GM12878 (cell line): Measurements from ENCODE around the gene CHRM3. TPM values are rescaled to one million over a fixed set of nuclear protein-coding genes. Genes with fewer than 3 reads are reported as not detected.

Experiments used
- ATAC-seq: fragments of 200-7000 bp; cut with Tn5 transposase; 3 replicates; pipeline ENCODE4 v1.9.1; 2020; ENCODE audit warnings: mild to moderate bottlenecking, moderate library complexity
- BruUV-seq: library from RNA; stranded (reverse); fragments of 400-500 nt; replicated peaks from 2 replicates; lab custom pipeline; 2021; lab: Mats Ljungman, UMichigan
- CTCF ChIA-PET: fragments of 300-600 bp; sonication (Branson Sonifier 250); formaldehyde crosslinking; extraction: SDS; loops from one replicate; lab custom pipeline; 2021; ENCODE audit warnings: inconsistent platforms; lab: Yijun Ruan, JAX
- POLR2A ChIA-PET: fragments of 350-600 bp; formaldehyde crosslinking; extraction: SDS; loops from one replicate; lab custom pipeline; 2021; ENCODE audit warnings: inconsistent platforms; lab: Charles Lee
- RAD21 ChIA-PET: fragments of 300-600 bp; sonication (Branson Sonifier 250); formaldehyde crosslinking; loops from one replicate; lab custom pipeline; 2023; ENCODE audit warnings: antibody characterized with exemption; ENCODE audit not compliant: unreplicated experiment; lab: Charles Lee
- SMC1A ChIA-PET: fragments of 300-600 bp; sonication (Branson Sonifier 250); formaldehyde crosslinking; loops from one replicate; lab custom pipeline; 2023; ENCODE audit not compliant: unreplicated experiment, uncharacterized antibody; lab: Charles Lee
- DNase-seq: peaks from one replicate; pipeline ENCODE4 v3.0.0-alpha.2; 2011; ENCODE audit warnings: low read depth, low spot score
- FAIRE-seq: peaks from 3 replicates; lab custom pipeline; 2011; peaks lifted over from hg19 to GRCh38; lab: Jason Lieb, UNC
- H2AFZ ChIP-seq: 2 replicates; pipeline ENCODE4 v1.6.0; 2011; ENCODE audit warnings: low read depth, low read length, control low read depth; ENCODE audit not compliant: control insufficient read depth
- H3K27ac ChIP-seq: 2 replicates; pipeline ENCODE4 v1.5.1; 2011; ENCODE audit warnings: control low read depth; ENCODE audit not compliant: control insufficient read depth, insufficient read depth
- H3K27me3 ChIP-seq, 2 experiments: replicated peaks in 1 of 2; 2 replicates each; pipeline versions ENCODE4 v1.6.0 to v1.6.1; 2011; ENCODE audit warnings: low read length in 1 of 2; ENCODE audit not compliant: control insufficient read depth in 2 of 2, insufficient read depth in 2 of 2
- H3K36me3 ChIP-seq, 2 experiments: 2 replicates each; pipeline ENCODE4 v1.5.1; 2011; ENCODE audit warnings: low read length in 1 of 2; ENCODE audit not compliant: control insufficient read depth in 2 of 2, insufficient read depth in 2 of 2
- H3K4me1 ChIP-seq: 2 replicates; pipeline ENCODE4 v1.6.1; 2011; ENCODE audit warnings: mild to moderate bottlenecking, low read length, moderate library complexity, mixed read lengths; ENCODE audit not compliant: control insufficient read depth, insufficient read depth
- H3K4me2 ChIP-seq: 2 replicates; pipeline ENCODE4 v1.6.0; 2011; ENCODE audit warnings: control low read depth; ENCODE audit not compliant: control insufficient read depth, insufficient read depth
- H3K4me3 ChIP-seq: fragments of 200-600 bp; sonication (generic); 2 replicates; pipeline ENCODE4 v1.5.1; 2016
- H3K79me2 ChIP-seq: 2 replicates; pipeline ENCODE4 v1.6.0; 2011; ENCODE audit warnings: low read length; ENCODE audit not compliant: control insufficient read depth, insufficient read depth
- H3K9ac ChIP-seq: 2 replicates; pipeline ENCODE4 v1.8.0; 2011; ENCODE audit warnings: low read length, control low read depth, mixed read lengths; ENCODE audit not compliant: control insufficient read depth, insufficient read depth
- H3K9me3 ChIP-seq: replicated peaks from 3 replicates; pipeline ENCODE4 v1.5.1; 2011; ENCODE audit warnings: mild to moderate bottlenecking, low read length; ENCODE audit not compliant: control insufficient read depth, insufficient read depth
- H4K20me1 ChIP-seq: 2 replicates; pipeline ENCODE4 v1.6.0; 2011; ENCODE audit not compliant: control insufficient read depth, insufficient read depth
- BMI1 ChIP-seq: fragments of 450-650 bp; IDR thresholded peaks from 2 replicates; pipeline ENCODE4 v1.6.1; 2016; ENCODE audit warnings: mild to moderate bottlenecking, moderate library complexity, borderline replicate concordance
- CBX3 ChIP-seq: fragments of 200-600 bp; sonication (generic); IDR thresholded peaks from 2 replicates; pipeline ENCODE4 v1.6.1; 2016; ENCODE audit warnings: low read depth, borderline replicate concordance
- EED ChIP-seq: sonication (generic); IDR thresholded peaks from 2 replicates; pipeline ENCODE4 v1.6.1; 2016; ENCODE audit warnings: antibody characterized with exemption, low read depth
- FOS ChIP-seq: IDR thresholded peaks from 3 replicates; pipeline ENCODE4 v1.6.1; 2011; ENCODE audit warnings: borderline replicate concordance; ENCODE audit not compliant: insufficient read length; ENCODE audit errors: extremely low read depth
- KLF5 ChIP-seq: fragments of 450-650 bp; IDR thresholded peaks from 2 replicates; pipeline ENCODE4 v1.6.1; 2014; ENCODE audit warnings: mild to moderate bottlenecking; ENCODE audit not compliant: partially characterized antibody
- MXI1 ChIP-seq: fragments of 150-350 bp; IDR thresholded peaks from 2 replicates; pipeline ENCODE4 v1.6.1; 2011; ENCODE audit warnings: low read depth, mild to moderate bottlenecking, inconsistent platforms, low read length, improper control_type of control experiment
- NFXL1 ChIP-seq: fragments of 450-650 bp; IDR thresholded peaks from 2 replicates; pipeline ENCODE4 v1.6.1; 2017; ENCODE audit warnings: antibody characterized with exemption, mild to moderate bottlenecking, borderline replicate concordance
- RAD51 ChIP-seq: fragments of 450-650 bp; IDR thresholded peaks from 2 replicates; pipeline ENCODE4 v1.6.1; 2016; ENCODE audit warnings: moderate library complexity, mild to moderate bottlenecking, inconsistent platforms
- SIN3A ChIP-seq: IDR thresholded peaks from 2 replicates; pipeline ENCODE4 v1.6.1; 2012; ENCODE audit warnings: low read depth, low read length, improper control_type of control experiment
- SKIL ChIP-seq: fragments of 450-650 bp; IDR thresholded peaks from 2 replicates; pipeline ENCODE4 v1.6.1; 2017; ENCODE audit warnings: mild to moderate bottlenecking, low read depth, inconsistent platforms; ENCODE audit not compliant: poor library complexity, severe bottlenecking
- SMAD1 ChIP-seq: fragments of 450-650 bp; IDR thresholded peaks from 2 replicates; pipeline ENCODE4 v1.6.1; 2018; ENCODE audit warnings: mild to moderate bottlenecking, low read depth; ENCODE audit not compliant: partially characterized antibody
- SMAD5 ChIP-seq: IDR thresholded peaks from 2 replicates; pipeline ENCODE4 v1.6.1; 2016; ENCODE audit warnings: antibody characterized with exemption, low read depth
- YBX1 ChIP-seq: fragments of 450-650 bp; IDR thresholded peaks from 2 replicates; pipeline ENCODE4 v1.6.1; 2016; ENCODE audit warnings: antibody characterized with exemption
- YY1 ChIP-seq: IDR thresholded peaks from 2 replicates; pipeline ENCODE4 v1.6.1; 2011; ENCODE audit warnings: low read depth, mild to moderate bottlenecking, low read length
- WGBS: methylation state at CpG from one replicate; pipeline ENCODE4 v1.1.6; 2016; ENCODE audit warnings: low lambda C conversion rate; ENCODE audit not compliant: insufficient replicate concordance, insufficient coverage; ENCODE audit errors: missing lambda C conversion rate; 5-methylcytosine and 5-hydroxymethylcytosine counted together
- in situ Hi-C: fragments of 300-500 bp; cut with MboI; formaldehyde crosslinking; loops from 9 replicates; pipeline ENCODE4 v1.14.3; 2018; ENCODE audit warnings: mixed read lengths
- intact Hi-C: fragments of 100-400 bp; cut with micrococcal nuclease; formaldehyde crosslinking; loops from one replicate; pipeline ENCODE4 v1.14.2; 2022; ENCODE audit not compliant: unreplicated experiment
- polyA plus RNA-seq, 11 experiments: library from polyadenylated mRNA; depleted of rRNA in 4 of 11; unstranded in 6 of 11; stranded (reverse) in 5 of 11; fragments of >200 nt; fragmentation: Nextera tagmentation in 4 of 11; fragmentation: Illumina TruSeq in 1 of 11; extraction: Ambion mirVana in 4 of 11; extraction: Trizol in 1 of 11; gene quantifications; 1 replicate in 1 of 11; 2 replicates in 10 of 11; pipeline versions ENCODE4 v1.2.1 to v1.2.3, GENCODE V29; 2011 to 2016; ENCODE audit warnings: inconsistent platforms in 2 of 11, missing spikeins in 2 of 11, low read depth in 1 of 11
- total RNA-seq, 4 experiments: library from RNA; depleted of rRNA in 3 of 4; stranded (reverse); fragments of >200 nt in 3 of 4; fragmentation: Illumina TruSeq in 1 of 4; extraction: Trizol in 1 of 4; gene quantifications; 2 replicates each; pipeline versions ENCODE4 v1.2.1 to v1.2.3, GENCODE V29; 2013 to 2021
- TF ChIP-seq, protein P1 (sequence below), 3 experiments: IDR thresholded peaks in 2 of 3; conservative IDR thresholded peaks in 1 of 3; 2 replicates each; pipeline ENCODE4 v1.5.1; 2011; ENCODE audit warnings: low read depth in 3 of 3, low read length in 3 of 3, mild to moderate bottlenecking in 3 of 3, control low read depth in 2 of 3, moderate library complexity in 2 of 3, inconsistent platforms in 1 of 3, mixed read lengths in 1 of 3; ENCODE audit not compliant: control insufficient read depth in 2 of 3, insufficient read depth in 1 of 3; ENCODE audit errors: extremely low read depth in 1 of 3

CHRM3 gene
- total and polyA plus RNA-seq, 10 of the 15 experiments (the other 5 are each of a cell fraction or from before 2014, with no cell fraction given): 0.06 to 0.12 TPM; not detected in 8

DNA sequence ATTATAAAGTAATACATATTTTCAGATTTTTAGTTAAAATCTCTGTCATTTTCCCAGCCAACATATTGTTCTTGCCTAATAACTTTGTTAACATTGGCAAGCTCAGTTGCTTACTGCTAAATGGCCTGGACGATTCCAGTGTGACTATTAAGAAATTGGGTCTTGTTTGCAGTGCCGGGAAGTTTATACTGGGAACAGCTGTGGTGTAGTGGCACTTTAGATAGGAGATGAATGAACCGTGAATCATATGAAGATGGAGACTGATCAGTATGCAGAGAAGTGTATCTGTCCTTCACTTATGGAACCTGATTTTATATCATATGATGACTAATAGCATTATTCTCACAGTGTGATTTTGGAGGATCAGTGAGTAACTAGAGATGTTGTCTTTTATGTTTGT lies 3.3 kb downstream of the CHRM3 start:
- Histone ChIP-seq H4K20me1 (no peaks in the 10 kb centered on the region), H3K4me1 (no peaks in the 10 kb centered on the region), H3K36me3 (no peaks in the 10 kb centered on the region), H3K9ac (no peak overlapping the region), H3K27me3 (no peaks in the 10 kb centered on the region), H3K79me2 (no peaks in the 10 kb centered on the region), H3K4me2 (no peak overlapping the region), H3K9me3 (no peaks in the 10 kb centered on the region; the same call in 2 of the 3 replicates), H2AFZ (no peak overlapping the region), H3K27ac (no peak overlapping the region), H3K4me3 (no peak overlapping the region)
- no peak for TF ChIP-seq MXI1
- no peak for TF ChIP-seq FOS
- TF ChIP-seq YBX1: no peak
- TF ChIP-seq EED: no peak
- no peak for TF ChIP-seq RAD51
- TF ChIP-seq YY1: no peak
- no peak for TF ChIP-seq SMAD5
- TF ChIP-seq KLF5: no peak
- no peak for TF ChIP-seq BMI1
- TF ChIP-seq SMAD1: no peak
- TF ChIP-seq SIN3A: no peak
- no peak for TF ChIP-seq CBX3
- TF ChIP-seq SKIL: no peak
- TF ChIP-seq, protein P1, sequence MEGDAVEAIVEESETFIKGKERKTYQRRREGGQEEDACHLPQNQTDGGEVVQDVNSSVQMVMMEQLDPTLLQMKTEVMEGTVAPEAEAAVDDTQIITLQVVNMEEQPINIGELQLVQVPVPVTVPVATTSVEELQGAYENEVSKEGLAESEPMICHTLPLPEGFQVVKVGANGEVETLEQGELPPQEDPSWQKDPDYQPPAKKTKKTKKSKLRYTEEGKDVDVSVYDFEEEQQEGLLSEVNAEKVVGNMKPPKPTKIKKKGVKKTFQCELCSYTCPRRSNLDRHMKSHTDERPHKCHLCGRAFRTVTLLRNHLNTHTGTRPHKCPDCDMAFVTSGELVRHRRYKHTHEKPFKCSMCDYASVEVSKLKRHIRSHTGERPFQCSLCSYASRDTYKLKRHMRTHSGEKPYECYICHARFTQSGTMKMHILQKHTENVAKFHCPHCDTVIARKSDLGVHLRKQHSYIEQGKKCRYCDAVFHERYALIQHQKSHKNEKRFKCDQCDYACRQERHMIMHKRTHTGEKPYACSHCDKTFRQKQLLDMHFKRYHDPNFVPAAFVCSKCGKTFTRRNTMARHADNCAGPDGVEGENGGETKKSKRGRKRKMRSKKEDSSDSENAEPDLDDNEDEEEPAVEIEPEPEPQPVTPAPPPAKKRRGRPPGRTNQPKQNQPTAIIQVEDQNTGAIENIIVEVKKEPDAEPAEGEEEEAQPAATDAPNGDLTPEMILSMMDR (IDR thresholded peaks at IDR 0.05 in 2 of 3, conservative IDR thresholded peaks at IDR 0.05 in 1 of 3; ENCODE audit: control insufficient read depth in 2 of 3, extremely low read depth in 1 of 3, insufficient read depth in 1 of 3, low read depth in 3 of 3, low read length in 3 of 3): no peak
- no peak for TF ChIP-seq NFXL1
- intact Hi-C loops (no loop called here), in situ Hi-C loops (loop anchor here (10.0 kb wide), 1 partner anchor 505 kb away; no protein-coding TSS in a partner anchor)
- DNase-seq (no peak), ATAC-seq (no peak), FAIRE-seq (no peak)
- ChIA-PET POLR2A (no interaction called here), CTCF (no interaction called here), SMC1A (interaction anchor here (1.3 kb wide), 1 partner anchor 41 kb away, joined by 3 read pairs; no protein-coding TSS in a partner anchor), RAD21 (no interaction called here)
- BruUV-seq: no TSS peak
- WGBS: 33% methylated on average over 3 of the region's 3 CpGs
